HG03139 (cell line): ENCODE data around the gene GABRP.

Source experiments
- ATAC-seq: cut with Tn5 transposase; IDR thresholded peaks from one replicate; pipeline ENCODE4 v1.9.1; 2021; ENCODE audit not compliant: unreplicated experiment

The GABRP gene

GRCh38 chr5:170860818-170861666 is 77.5 kb downstream of the GABRP start:
- ATAC-seq = no peak

GRCh38 chr5:170861667-170861916 is 78.1 kb downstream of the GABRP start:
- no peak for ATAC-seq

- ATAC-seq = no peak
These were observed 78.6 kb downstream of the GABRP start, which contains the start of gene RANBP17 for GRCh38 chr5:170861917-170862766. Gene RANBP17 (plus strand): TSS chr5:170862018.

- no peak for ATAC-seq
These were observed 80.1 kb downstream of the GABRP start for GRCh38 chr5:170863646-170864045.
